Measurements from ENCODE around the gene PIN1. TPM values are rescaled to one million over a fixed set of nuclear protein-coding genes. Genes with fewer than 3 reads are reported as not detected.
"Not testable (repeated sequence)": the region's sequence is repeated elsewhere in the genome, so short reads cannot be mapped to it uniquely, and the experiment has no call there.

Gene PIN1
- total and polyA plus RNA-seq, 11 donors: 82.8 to 159 (median 93.1) TPM

- ATAC-seq (peak in 1 of 4 donors; percentile 28), DNase-seq (no peak)
- TF ChIP-seq CTCF (IDR thresholded peaks at IDR 0.05): no peak
- TF ChIP-seq POLR2A (IDR thresholded peaks at IDR 0.05): no peak
- Histone ChIP-seq H3K27me3 (no peaks in the 10 kb centered on the region), H3K27ac (no peak overlapping the region), H3K9me3 (peaks cover 0 to 10% (median 0%) of the 10 kb centered on the region in 12 donors), H3K4me3 (no peak overlapping the region), H3K36me3 (peaks cover 4 to 92% (median 72%) of the 10 kb centered on the region in 9 donors), H3K4me1 (peaks cover 0 to 34% (median 5%) of the 10 kb centered on the region in 12 donors)
- intact Hi-C loops (cut with DNase I): no loop called here
- 74 to 91% (median 84%) methylated on average over 4 to 9 of the region's 9 CpGs for WGBS, 4 donors
Measured at GRCh38 chr19:9842834-9843625, 7.9 kb downstream of the PIN1 start.

- H3K9me3 ChIP-seq; ATAC-seq; H3K4me3 ChIP-seq; DNase-seq; H3K27me3 ChIP-seq; intact Hi-C loops (cut with DNase I); H3K27ac ChIP-seq: not testable (repeated sequence)
- Histone ChIP-seq H3K4me1 (peaks cover 0 to 27% (median 3%) of the 10 kb centered on the region in 12 donors), H3K36me3 (peaks cover 4 to 92% (median 71%) of the 10 kb centered on the region in 9 donors)
- 92 to 97% (median 96%) methylated on average over 10 to 12 of the region's 12 CpGs for WGBS, 4 donors
Measured at GRCh38 chr19:9843626-9844273, 8.6 kb downstream of the PIN1 start.

- intact Hi-C loops (cut with DNase I): no loop called here
- 51 to 65% (median 60%) methylated on average over 11 to 13 of the region's 13 CpGs for WGBS, 4 donors
- H3K27ac ChIP-seq: peak overlapping the region in 1 of 12 donors; percentile 36
- peaks cover 0 to 20% (median 0%) of the 10 kb centered on the region in 12 donors for H3K4me1 ChIP-seq
- ATAC-seq (peak in 3 of 4 donors; percentile 48 to 64 (median 48)), DNase-seq (peak in 2 of 5 donors; percentile 50 to 51)
- peaks cover 3 to 71% (median 56%) of the 10 kb centered on the region in 9 donors for H3K36me3 ChIP-seq
- no peaks in the 10 kb centered on the region for H3K27me3 ChIP-seq
- TF ChIP-seq CTCF (IDR thresholded peaks at IDR 0.05) (peak in 7 of 12 donors; percentile 8 to 40 (median 32)), POLR2A (IDR thresholded peaks at IDR 0.05) (no peak)
- H3K4me3 ChIP-seq: no peak overlapping the region
- H3K9me3 ChIP-seq: peaks cover 0 to 10% (median 0%) of the 10 kb centered on the region in 12 donors
Measured at GRCh38 chr19:9847087-9847671, 12.1 kb downstream of the PIN1 start.

GRCh38 chr19:9848060-9848459, 12.9 kb downstream of the PIN1 start:
- intact Hi-C loops (cut with DNase I): no loop called here
- no peak for DNase-seq
- H3K36me3 ChIP-seq: peaks cover 3 to 62% (median 47%) of the 10 kb centered on the region in 9 donors

More at GRCh38 chr19:9848060-9848459, 12.9 kb downstream of the PIN1 start:
- Histone ChIP-seq H3K27ac (no peak overlapping the region), H3K27me3 (no peaks in the 10 kb centered on the region), H3K9me3 (peaks cover 0 to 10% (median 0%) of the 10 kb centered on the region in 12 donors), H3K4me1 (peaks cover 0 to 13% (median 0%) of the 10 kb centered on the region in 12 donors), H3K4me3 (no peak overlapping the region)
- TF ChIP-seq POLR2A (IDR thresholded peaks at IDR 0.05) (no peak), CTCF (IDR thresholded peaks at IDR 0.05) (peak in 5 of 12 donors; percentile 11 to 37 (median 22))
- no peak for ATAC-seq
- 71 to 90% (median 78%) methylated on average over 2 to 4 of the region's 4 CpGs for WGBS, 4 donors
